ENCODE measurements around the gene GRIP2. TPM values are rescaled to one million over a fixed set of nuclear protein-coding genes. Genes with fewer than 3 reads are reported as not detected.
A peak's percentile ranks its signal among the peaks of the same experiment; 100 is the strongest.

The GRIP2 gene
- total and polyA plus RNA-seq, 10 donors, result 0.15 to 3.7 (median 1.2) TPM

GRCh38 chr3:14474363-14475081 is 65.6 kb downstream of the GRIP2 start:
- Histone ChIP-seq H3K4me1 (peaks cover 0 to 50% (median 12%) of the 10 kb centered on the region in 6 donors), H3K4me3 (no peak overlapping the region), H3K27ac (no peak overlapping the region), H3K27me3 (replicated peaks in 1 of 7) (no peaks in the 10 kb centered on the region), H3K36me3 (peaks cover 3 to 100% (median 93%) of the 10 kb centered on the region in 6 donors), H3K9me3 (no peaks in the 10 kb centered on the region)
- no peak for TF ChIP-seq POLR2A (IDR thresholded peaks at IDR 0.05)
- no peak for TF ChIP-seq CTCF (IDR thresholded peaks at IDR 0.05 in 8 of 11, conservative IDR thresholded peaks at IDR 0.05 in 3 of 11)
- no peak for TF ChIP-seq POLR2AphosphoS5 (IDR thresholded peaks at IDR 0.05)
- intact Hi-C loops (cut with DNase I; ENCODE audit: low total_unique reads), result no loop called here
- no peak for DNase-seq
- WGBS, 5 donors, result 95 to 97% (median 97%) methylated on average over 13 of the region's 13 CpGs

GRCh38 chr3:14473411-14473891 is 66.7 kb downstream of the GRIP2 start:
- no peaks in the 10 kb centered on the region for H3K27me3 ChIP-seq (replicated peaks in 1 of 7)
- DNase-seq, result no peak
- peaks cover 0 to 46% (median 10%) of the 10 kb centered on the region in 6 donors for H3K4me1 ChIP-seq
- H3K27ac ChIP-seq, result peak overlapping the region in 4 of 8 donors; percentile 11 to 36 (median 27)
- TF ChIP-seq POLR2AphosphoS5 (IDR thresholded peaks at IDR 0.05) (peak in 1 of 3 donors; percentile 5), POLR2A (IDR thresholded peaks at IDR 0.05) (no peak), CTCF (IDR thresholded peaks at IDR 0.05 in 8 of 11, conservative IDR thresholded peaks at IDR 0.05 in 3 of 11) (no peak)
- H3K4me3 ChIP-seq, result no peak overlapping the region
- H3K36me3 ChIP-seq, result peaks cover 3 to 100% (median 93%) of the 10 kb centered on the region in 6 donors
- intact Hi-C loops (cut with DNase I; ENCODE audit: low total_unique reads), result no loop called here
- WGBS, 5 donors, result 66 to 85% (median 78%) methylated on average over 7 of the region's 7 CpGs
- H3K9me3 ChIP-seq, result no peaks in the 10 kb centered on the region

- intact Hi-C loops (cut with DNase I; ENCODE audit: low total_unique reads), result no loop called here
- Histone ChIP-seq H3K4me3 (no peak overlapping the region), H3K27me3 (replicated peaks in 1 of 7) (no peaks in the 10 kb centered on the region), H3K27ac (peak overlapping the region in 4 of 8 donors; percentile 11 to 36 (median 27)), H3K9me3 (no peaks in the 10 kb centered on the region), H3K36me3 (peaks cover 3 to 100% (median 85%) of the 10 kb centered on the region in 6 donors), H3K4me1 (peaks cover 0 to 46% (median 10%) of the 10 kb centered on the region in 6 donors)
- 84 to 92% (median 87%) methylated on average over 18 to 22 of the region's 22 CpGs for WGBS, 5 donors
- no peak for DNase-seq
- TF ChIP-seq CTCF (IDR thresholded peaks at IDR 0.05 in 8 of 11, conservative IDR thresholded peaks at IDR 0.05 in 3 of 11), result no peak
- TF ChIP-seq POLR2A (IDR thresholded peaks at IDR 0.05), result no peak
- TF ChIP-seq POLR2AphosphoS5 (IDR thresholded peaks at IDR 0.05), result peak in 1 of 3 donors; percentile 40
Measured at GRCh38 chr3:14472471-14473351, 67.4 kb downstream of the GRIP2 start.

All from spleen (tissue), 11 donors.